Esophagus squamous epithelium (tissue), 4 donors: ENCODE measurements around the gene WDR73.

Experiments used
- CTCF ChIP-seq, 6 experiments: fragments of 450-650 bp in 4 of 6; fragments of 200-600 bp in 2 of 6; sonication (generic) in 2 of 6; IDR thresholded peaks; one replicate each; pipeline ENCODE4 v1.5.1; 2016 to 2019; ENCODE audit warnings: antibody characterized with exemption in 6 of 6, mild to moderate bottlenecking in 4 of 6, moderate library complexity in 4 of 6
- POLR2A ChIP-seq, 4 donors: fragments of 450-650 bp; IDR thresholded peaks; one replicate each; pipeline ENCODE4 v1.6.1; 2017; ENCODE audit warnings: antibody characterized with exemption in 4 of 4, mild to moderate bottlenecking in 4 of 4, moderate library complexity in 3 of 4

- no peak for TF ChIP-seq CTCF (IDR thresholded peaks at IDR 0.05)
- no peak for TF ChIP-seq POLR2A (IDR thresholded peaks at IDR 0.05)
Measured at GRCh38 chr15:84671211-84671610, 17.1 kb upstream of the WDR73 start.
